Stomach (tissue), 9 donors: ENCODE measurements around the gene EXOC4. TPM values are rescaled to one million over a fixed set of nuclear protein-coding genes. Genes with fewer than 3 reads are reported as not detected.
"Not testable (repeated sequence)": the region's sequence is repeated elsewhere in the genome, so short reads cannot be mapped to it uniquely, and the experiment has no call there.

Experiments used
- DNase-seq, 2 donors: peaks; one replicate each; pipeline versions ENCODE4 v3.0.0 to v3.0.0-alpha.2; 2013 to 2019
- H3K27ac ChIP-seq, 5 donors: fragments of 200-600 bp in 4 of 5; sonication (generic) in 4 of 5; one replicate each; pipeline ENCODE4 v1.5.1; 2013 to 2019; ENCODE audit warnings: mild to moderate bottlenecking in 1 of 5, moderate library complexity in 1 of 5
- H3K27me3 ChIP-seq, 3 donors: fragments of 200-600 bp; sonication (generic); one replicate each; pipeline ENCODE4 v1.5.1; 2017 to 2019; ENCODE audit warnings: mixed run types in 1 of 3
- H3K36me3 ChIP-seq, 4 donors: fragments of 200-600 bp; sonication (generic); 1 replicate in 3 of 4; 2 replicates in 1 of 4; pipeline ENCODE4 v1.5.1; 2016 to 2019
- H3K4me1 ChIP-seq, 4 donors: fragments of 200-600 bp; sonication (generic); one replicate each; pipeline ENCODE4 v1.5.1; 2016 to 2019
- H3K4me3 ChIP-seq, 4 donors: fragments of 200-600 bp; sonication (generic) in 3 of 4; one replicate each; pipeline ENCODE4 v1.5.1; 2016 to 2019; ENCODE audit warnings: mild to moderate bottlenecking in 1 of 4
- H3K9me3 ChIP-seq, 4 donors: fragments of 200-600 bp; sonication (generic); one replicate each; pipeline ENCODE4 v1.5.1; 2016 to 2019
- EP300 ChIP-seq: sonication (generic); formaldehyde crosslinking; IDR thresholded peaks from one replicate; pipeline ENCODE4 v1.6.1; 2017; ENCODE audit warnings: antibody characterized with exemption
- POLR2A ChIP-seq, 4 donors: fragments of 450-650 bp; IDR thresholded peaks; one replicate each; pipeline ENCODE4 v1.6.1; 2016; ENCODE audit warnings: antibody characterized with exemption in 4 of 4, control low read depth in 2 of 4, mild to moderate bottlenecking in 1 of 4, moderate library complexity in 1 of 4
- POLR2AphosphoS5 ChIP-seq, 3 donors: sonication (generic); formaldehyde crosslinking; IDR thresholded peaks; one replicate each; pipeline ENCODE4 v1.6.1; 2016; ENCODE audit warnings: antibody characterized with exemption in 3 of 3
- WGBS, 5 donors: extraction: QIAGEN DNeasy Blood & Tissue Kit in 3 of 5; methylation state at CpG; one replicate each; pipeline versions ENCODE4 v1.1.5 to v1.1.7; 2013 to 2018; 5-methylcytosine and 5-hydroxymethylcytosine counted together
- intact Hi-C: fragments of 100-400 bp; cut with DNase I; formaldehyde crosslinking; loops from one replicate; pipeline ENCODE4 v1.15.1; 2023; ENCODE audit warnings: low total_unique reads
- polyA plus RNA-seq, 3 donors: library from polyadenylated mRNA; stranded (reverse); fragments of 200-250 nt; gene quantifications; one replicate each; pipeline ENCODE4 v1.2.3, GENCODE V29; 2013
- total RNA-seq, 5 donors: library from RNA; depleted of rRNA; stranded (reverse); fragments of >200 nt; gene quantifications; one replicate each; pipeline versions ENCODE4 v1.1.0 to v1.2.3, GENCODE V29; 2014 to 2016
- TF ChIP-seq, protein P1 (sequence below), 7 experiments: fragments of 450-650 bp in 4 of 7; fragments of 200-600 bp in 3 of 7; sonication (generic) in 3 of 7; IDR thresholded peaks; one replicate each; pipeline ENCODE4 v1.5.1; 2016 to 2019; ENCODE audit warnings: antibody characterized with exemption in 7 of 7, control low read depth in 2 of 7, mild to moderate bottlenecking in 1 of 7
- donor health status: healthy with polysubstance abuse.
- donor health status: Bipolar disorder and iron deficiency.
- donor health status: healthy.

EXOC4 gene
- total and polyA plus RNA-seq, 8 donors: 14.1 to 339 (median 61.1) TPM

DNA sequence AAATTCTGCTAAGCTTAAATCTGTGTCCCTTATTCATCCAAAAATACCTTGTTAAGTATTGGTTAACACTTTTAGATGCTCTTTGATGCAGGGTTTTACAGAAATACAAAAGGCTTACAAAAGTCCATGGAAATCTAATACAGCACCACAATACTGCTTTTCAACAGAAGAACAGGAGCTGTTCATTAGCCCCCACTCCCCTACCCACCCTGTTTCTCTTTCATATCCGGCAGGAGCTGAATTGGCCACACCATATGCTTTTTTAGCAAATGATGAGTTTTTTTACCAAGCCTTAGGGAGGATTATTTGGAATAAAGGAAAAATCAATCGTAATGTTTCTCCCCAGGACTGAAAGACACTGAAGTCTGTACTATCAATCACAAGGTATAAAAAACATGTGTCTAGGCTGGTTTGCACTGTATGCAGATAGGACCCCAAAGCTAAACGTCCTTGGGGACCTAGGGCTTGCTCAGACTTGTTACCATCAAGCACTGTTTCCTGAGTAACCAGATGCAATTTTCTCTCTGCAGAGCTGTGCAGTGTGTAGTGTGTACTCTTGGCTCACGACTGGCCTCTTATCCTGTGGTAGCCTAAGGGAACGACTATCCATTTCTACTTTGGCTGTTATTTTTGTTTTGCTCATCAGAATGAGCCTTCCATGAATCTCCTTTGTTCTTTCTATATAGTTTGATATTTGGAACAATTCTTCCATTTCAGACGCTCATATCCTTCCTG is 731.0 kb downstream of the EXOC4 start:
- no peaks in the 10 kb centered on the region for H3K27me3 ChIP-seq
- no peaks in the 10 kb centered on the region for H3K9me3 ChIP-seq
- TF ChIP-seq POLR2AphosphoS5 (IDR thresholded peaks at IDR 0.05): no peak
- TF ChIP-seq POLR2A (IDR thresholded peaks at IDR 0.05): no peak
- TF ChIP-seq EP300: no peak
- TF ChIP-seq, protein P1, sequence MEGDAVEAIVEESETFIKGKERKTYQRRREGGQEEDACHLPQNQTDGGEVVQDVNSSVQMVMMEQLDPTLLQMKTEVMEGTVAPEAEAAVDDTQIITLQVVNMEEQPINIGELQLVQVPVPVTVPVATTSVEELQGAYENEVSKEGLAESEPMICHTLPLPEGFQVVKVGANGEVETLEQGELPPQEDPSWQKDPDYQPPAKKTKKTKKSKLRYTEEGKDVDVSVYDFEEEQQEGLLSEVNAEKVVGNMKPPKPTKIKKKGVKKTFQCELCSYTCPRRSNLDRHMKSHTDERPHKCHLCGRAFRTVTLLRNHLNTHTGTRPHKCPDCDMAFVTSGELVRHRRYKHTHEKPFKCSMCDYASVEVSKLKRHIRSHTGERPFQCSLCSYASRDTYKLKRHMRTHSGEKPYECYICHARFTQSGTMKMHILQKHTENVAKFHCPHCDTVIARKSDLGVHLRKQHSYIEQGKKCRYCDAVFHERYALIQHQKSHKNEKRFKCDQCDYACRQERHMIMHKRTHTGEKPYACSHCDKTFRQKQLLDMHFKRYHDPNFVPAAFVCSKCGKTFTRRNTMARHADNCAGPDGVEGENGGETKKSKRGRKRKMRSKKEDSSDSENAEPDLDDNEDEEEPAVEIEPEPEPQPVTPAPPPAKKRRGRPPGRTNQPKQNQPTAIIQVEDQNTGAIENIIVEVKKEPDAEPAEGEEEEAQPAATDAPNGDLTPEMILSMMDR (IDR thresholded peaks at IDR 0.05): no peak
- peak in 1 of 2 donors; percentile 20 for DNase-seq
- no peak overlapping the region for H3K4me3 ChIP-seq
- no peaks in the 10 kb centered on the region for H3K36me3 ChIP-seq
- intact Hi-C loops: no loop called here
- no peaks in the 10 kb centered on the region for H3K4me1 ChIP-seq
- H3K27ac ChIP-seq: no peak overlapping the region
- 69 to 87% (median 78%) methylated on average over 6 of the region's 6 CpGs for WGBS, 5 donors

GRCh38 chr7:133985300-133985699 is 732.4 kb downstream of the EXOC4 start:
- H3K4me3 ChIP-seq: no peak overlapping the region
- no peaks in the 10 kb centered on the region for H3K36me3 ChIP-seq
- no peaks in the 10 kb centered on the region for H3K27me3 ChIP-seq
- intact Hi-C loops: no loop called here
- no peak for DNase-seq
- H3K27ac ChIP-seq: no peak overlapping the region
- no peaks in the 10 kb centered on the region for H3K4me1 ChIP-seq
- no peaks in the 10 kb centered on the region for H3K9me3 ChIP-seq
- TF ChIP-seq POLR2AphosphoS5 (IDR thresholded peaks at IDR 0.05): no peak
- no peak for TF ChIP-seq POLR2A (IDR thresholded peaks at IDR 0.05)
- TF ChIP-seq, protein P1 (IDR thresholded peaks at IDR 0.05): no peak
- TF ChIP-seq EP300: no peak
- WGBS, 5 donors: 92 to 100% (median 95%) methylated on average over 1 of the region's 1 CpG

DNA sequence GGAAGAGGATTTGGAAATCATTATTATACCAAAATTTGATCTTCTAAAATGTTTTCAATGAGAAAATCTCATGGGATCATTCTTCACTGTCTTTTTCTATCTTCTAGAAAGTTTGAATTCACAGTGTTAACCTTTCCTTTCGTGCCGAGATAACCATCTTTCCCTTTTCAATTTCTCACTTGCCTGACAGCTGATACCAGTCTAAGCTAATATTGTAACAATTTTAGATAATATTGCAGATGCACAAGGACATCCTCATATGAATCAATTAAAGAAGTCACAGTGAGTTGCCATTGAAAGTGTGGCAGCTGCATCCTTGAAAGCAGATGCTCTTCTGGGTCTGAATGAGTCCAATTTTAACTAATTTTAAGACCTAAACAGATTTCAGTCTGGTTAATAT is 734.7 kb downstream of the EXOC4 start:
- Histone ChIP-seq H3K9me3 (no peaks in the 10 kb centered on the region), H3K27me3 (no peaks in the 10 kb centered on the region), H3K27ac (no peak overlapping the region), H3K4me1 (no peaks in the 10 kb centered on the region), H3K4me3 (no peak overlapping the region), H3K36me3 (no peaks in the 10 kb centered on the region)
- whole genome bisulfite sequencing, 5 donors: 44 to 80% (median 76%) methylated on average over 2 of the region's 2 CpGs
- TF ChIP-seq EP300 (no peak), POLR2AphosphoS5 (IDR thresholded peaks at IDR 0.05) (no peak), POLR2A (IDR thresholded peaks at IDR 0.05) (no peak)
- TF ChIP-seq, protein P1 (IDR thresholded peaks at IDR 0.05): no peak
- intact Hi-C loops: no loop called here
- DNase-seq: no peak

DNA sequence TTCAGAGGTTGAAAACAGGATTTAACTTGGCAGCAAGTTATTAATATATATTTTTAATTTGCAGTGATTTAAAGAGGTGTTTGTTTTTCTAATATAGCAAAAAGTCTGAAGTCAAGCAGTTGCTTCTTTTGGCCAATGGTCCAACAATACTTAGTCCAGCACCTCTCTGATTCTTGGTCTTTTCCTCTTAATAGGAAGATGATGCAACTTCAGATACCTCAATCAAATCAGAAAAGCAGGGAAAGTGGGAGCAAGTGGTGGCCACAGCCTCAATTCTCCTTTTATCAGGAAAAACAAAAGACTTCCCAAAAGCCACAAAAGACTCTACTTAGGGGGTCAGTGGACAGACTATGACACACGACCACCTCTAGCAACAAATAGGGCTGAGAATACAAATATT is 740.7 kb downstream of the EXOC4 start:
- Histone ChIP-seq H3K4me3 (no peak overlapping the region), H3K4me1 (no peaks in the 10 kb centered on the region), H3K27me3 (no peaks in the 10 kb centered on the region), H3K9me3 (no peaks in the 10 kb centered on the region), H3K27ac (no peak overlapping the region), H3K36me3 (peaks cover 0 to 13% (median 13%) of the 10 kb centered on the region in 4 donors)
- no peak for DNase-seq
- intact Hi-C loops: no loop called here
- 54 to 70% (median 61%) methylated on average over 1 of the region's 1 CpG for WGBS, 5 donors
- TF ChIP-seq POLR2A (IDR thresholded peaks at IDR 0.05): no peak

DNA sequence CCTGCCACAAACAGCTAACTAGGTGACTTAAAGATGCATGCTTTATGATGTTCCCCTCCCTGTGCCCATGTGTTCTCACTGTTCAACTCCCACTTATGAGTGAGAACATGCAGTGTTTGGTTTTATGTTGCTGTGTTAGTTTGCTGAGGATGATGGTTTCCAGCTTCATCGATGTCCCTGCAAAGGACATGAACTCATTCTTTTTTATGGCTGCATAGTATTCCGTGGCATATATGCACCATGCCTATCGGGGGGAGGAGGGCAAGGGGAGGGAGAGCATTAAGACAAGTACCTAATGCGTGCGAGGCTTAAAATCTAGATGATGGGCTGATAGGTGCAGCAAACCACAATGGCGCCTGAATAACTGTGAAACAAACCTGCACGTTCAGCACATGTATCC is 741.2 kb downstream of the EXOC4 start:
- H3K27ac ChIP-seq, H3K9me3 ChIP-seq, H3K4me1 ChIP-seq, DNase-seq, intact Hi-C loops, H3K27me3 ChIP-seq, H3K4me3 ChIP-seq: not testable (repeated sequence)
- 95 to 99% (median 98%) methylated on average over 7 of the region's 7 CpGs for WGBS, 5 donors
- peaks cover 0 to 19% (median 17%) of the 10 kb centered on the region in 4 donors for H3K36me3 ChIP-seq
